GM12878 (cell line): ENCODE measurements around the gene ASGR2.

Source experiments
- NRF1 ChIP-seq: conservative IDR thresholded peaks from 2 replicates; pipeline ENCODE4 v1.6.1; 2011; ENCODE audit warnings: mild to moderate bottlenecking, low read depth, low read length, improper control_type of control experiment
- SREBF2 ChIP-seq: IDR thresholded peaks from 2 replicates; pipeline ENCODE4 v1.6.1; 2012; ENCODE audit warnings: mild to moderate bottlenecking, low read length
- TF ChIP-seq, protein P1 (sequence below), 3 experiments: IDR thresholded peaks in 2 of 3; conservative IDR thresholded peaks in 1 of 3; 2 replicates each; pipeline ENCODE4 v1.5.1; 2011; ENCODE audit warnings: low read depth in 3 of 3, low read length in 3 of 3, mild to moderate bottlenecking in 3 of 3, control low read depth in 2 of 3, moderate library complexity in 2 of 3, inconsistent platforms in 1 of 3, mixed read lengths in 1 of 3; ENCODE audit not compliant: control insufficient read depth in 2 of 3, insufficient read depth in 1 of 3; ENCODE audit errors: extremely low read depth in 1 of 3
- TF ChIP-seq, protein P2 (sequence below): fragments of 450-650 bp; IDR thresholded peaks from 2 replicates; pipeline ENCODE4 v1.6.1; 2014; ENCODE audit warnings: mild to moderate bottlenecking

DNA sequence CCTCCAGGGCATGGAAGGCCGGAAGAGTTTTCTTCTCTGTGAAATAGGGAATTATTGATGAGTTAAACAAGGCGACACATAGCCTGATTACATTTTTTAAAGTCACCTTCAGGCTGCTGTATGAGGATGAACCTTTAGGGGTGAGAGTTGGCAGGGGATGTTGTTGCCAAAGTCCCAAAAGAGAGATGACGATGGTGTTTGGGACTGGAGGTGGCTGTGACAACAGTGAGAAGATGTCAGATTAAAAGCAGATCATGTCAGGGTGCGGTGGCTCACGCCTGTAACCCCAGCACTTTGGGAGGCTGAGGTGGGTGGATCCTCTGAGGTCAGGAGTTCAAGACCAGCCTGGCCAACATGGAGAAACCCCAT is 16.8 kb upstream of the ASGR2 start:
- TF ChIP-seq, protein P1, sequence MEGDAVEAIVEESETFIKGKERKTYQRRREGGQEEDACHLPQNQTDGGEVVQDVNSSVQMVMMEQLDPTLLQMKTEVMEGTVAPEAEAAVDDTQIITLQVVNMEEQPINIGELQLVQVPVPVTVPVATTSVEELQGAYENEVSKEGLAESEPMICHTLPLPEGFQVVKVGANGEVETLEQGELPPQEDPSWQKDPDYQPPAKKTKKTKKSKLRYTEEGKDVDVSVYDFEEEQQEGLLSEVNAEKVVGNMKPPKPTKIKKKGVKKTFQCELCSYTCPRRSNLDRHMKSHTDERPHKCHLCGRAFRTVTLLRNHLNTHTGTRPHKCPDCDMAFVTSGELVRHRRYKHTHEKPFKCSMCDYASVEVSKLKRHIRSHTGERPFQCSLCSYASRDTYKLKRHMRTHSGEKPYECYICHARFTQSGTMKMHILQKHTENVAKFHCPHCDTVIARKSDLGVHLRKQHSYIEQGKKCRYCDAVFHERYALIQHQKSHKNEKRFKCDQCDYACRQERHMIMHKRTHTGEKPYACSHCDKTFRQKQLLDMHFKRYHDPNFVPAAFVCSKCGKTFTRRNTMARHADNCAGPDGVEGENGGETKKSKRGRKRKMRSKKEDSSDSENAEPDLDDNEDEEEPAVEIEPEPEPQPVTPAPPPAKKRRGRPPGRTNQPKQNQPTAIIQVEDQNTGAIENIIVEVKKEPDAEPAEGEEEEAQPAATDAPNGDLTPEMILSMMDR (IDR thresholded peaks at IDR 0.05 in 2 of 3, conservative IDR thresholded peaks at IDR 0.05 in 1 of 3; ENCODE audit: control insufficient read depth in 2 of 3, extremely low read depth in 1 of 3, insufficient read depth in 1 of 3, low read depth in 3 of 3, low read length in 3 of 3), result no peak
- TF ChIP-seq NRF1, result no peak
- TF ChIP-seq SREBF2, result no peak
- TF ChIP-seq, protein P2, sequence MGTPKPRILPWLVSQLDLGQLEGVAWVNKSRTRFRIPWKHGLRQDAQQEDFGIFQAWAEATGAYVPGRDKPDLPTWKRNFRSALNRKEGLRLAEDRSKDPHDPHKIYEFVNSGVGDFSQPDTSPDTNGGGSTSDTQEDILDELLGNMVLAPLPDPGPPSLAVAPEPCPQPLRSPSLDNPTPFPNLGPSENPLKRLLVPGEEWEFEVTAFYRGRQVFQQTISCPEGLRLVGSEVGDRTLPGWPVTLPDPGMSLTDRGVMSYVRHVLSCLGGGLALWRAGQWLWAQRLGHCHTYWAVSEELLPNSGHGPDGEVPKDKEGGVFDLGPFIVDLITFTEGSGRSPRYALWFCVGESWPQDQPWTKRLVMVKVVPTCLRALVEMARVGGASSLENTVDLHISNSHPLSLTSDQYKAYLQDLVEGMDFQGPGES, result no peak
